Stimulated activated CD8-positive, alpha-beta memory T cell treated with anti-CD3 and anti-CD28 coated beads, Interleukin-7, amount 100 ng/mL, for 1 hour (primary cell): ENCODE data around the gene LYZL4.

ENCODE experiments used
- DNase-seq, 2 donors: peaks; one replicate each; pipeline ENCODE4 v3.0.0-alpha.2; 2020; ENCODE audit warnings: low read depth in 2 of 2

Gene LYZL4, protein sequence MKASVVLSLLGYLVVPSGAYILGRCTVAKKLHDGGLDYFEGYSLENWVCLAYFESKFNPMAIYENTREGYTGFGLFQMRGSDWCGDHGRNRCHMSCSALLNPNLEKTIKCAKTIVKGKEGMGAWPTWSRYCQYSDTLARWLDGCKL

DNA sequence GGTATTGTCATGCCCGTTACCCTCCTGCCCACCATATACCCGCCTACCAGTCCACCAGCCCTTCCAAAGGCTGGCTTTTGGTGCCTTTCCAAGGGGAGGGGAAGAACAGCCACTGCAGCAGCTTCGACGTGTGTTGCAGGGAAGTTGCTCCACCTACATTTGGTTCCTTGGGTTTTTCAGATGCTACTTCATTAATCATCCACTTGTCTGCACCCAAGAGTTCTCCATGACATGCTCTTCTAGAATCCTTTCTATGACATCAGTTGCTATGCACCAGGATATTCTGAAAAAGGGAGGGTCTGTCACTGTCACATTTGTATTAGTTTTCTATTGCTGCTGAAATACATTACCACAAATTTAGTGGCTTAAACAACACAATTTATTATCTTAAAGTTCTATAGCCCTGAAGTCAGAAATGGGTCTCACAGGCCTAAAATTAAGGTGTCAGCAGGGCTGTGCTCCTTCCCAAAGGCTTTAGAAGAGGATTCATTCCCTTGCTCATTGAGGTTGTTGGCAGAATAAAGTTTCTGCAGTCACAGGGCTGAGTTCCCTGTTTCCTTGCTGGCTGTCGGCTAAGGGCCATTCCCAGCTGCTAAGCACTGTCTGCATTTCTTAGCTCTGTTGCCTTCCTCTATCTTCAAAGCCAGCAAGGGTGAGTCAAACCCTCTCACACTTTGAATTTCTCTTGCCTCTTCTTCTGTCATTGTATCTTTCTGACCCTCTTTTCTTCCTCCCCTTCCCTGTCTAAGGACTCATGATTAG is at the start of gene LYZL4:
Gene LYZL4 (minus strand): TSS at position 241 of the 762 bp plus-strand sequence. CDS start 3,359 bp downstream, outside the sequence.
- no peak for DNase-seq

DNA sequence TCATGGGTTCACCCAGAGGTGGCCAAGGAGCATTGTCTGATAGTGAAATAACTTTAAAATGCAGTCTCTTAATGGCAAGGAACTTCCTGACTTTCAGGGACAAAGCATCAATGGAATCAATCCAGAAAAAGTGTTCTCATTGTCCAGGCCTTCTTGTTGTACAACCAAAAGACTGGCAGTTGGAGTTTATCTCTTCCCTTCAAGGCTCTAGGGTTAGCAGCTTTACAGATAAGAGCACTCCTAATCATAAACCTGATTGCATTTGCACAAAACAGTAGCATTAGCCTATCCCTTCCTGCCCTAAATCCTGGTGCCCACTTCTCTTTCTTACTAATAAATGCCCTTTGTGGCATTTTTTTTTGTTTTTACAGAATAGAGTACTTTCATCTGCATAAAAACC is 48.7 kb upstream of the LYZL4 start:
- no peak for DNase-seq

DNA sequence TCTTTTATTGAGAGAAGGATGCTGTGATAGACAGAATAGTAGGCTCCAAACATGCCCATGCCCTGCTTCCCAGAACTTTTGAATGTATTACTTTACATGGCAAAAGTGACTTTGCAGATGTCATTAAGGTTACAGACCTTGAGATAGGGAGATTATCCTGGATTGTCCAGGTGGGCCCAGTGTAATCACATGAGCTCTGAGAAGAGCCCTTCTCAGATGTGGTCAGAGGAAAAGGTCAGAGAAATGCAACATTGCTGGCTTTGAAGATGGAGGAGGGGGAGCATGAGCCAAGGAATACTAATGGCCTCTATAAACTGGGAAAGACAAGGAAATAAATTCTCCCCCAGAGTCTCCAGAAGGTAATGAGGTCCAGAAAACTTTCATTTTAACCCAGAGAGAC is 45.8 kb upstream of the LYZL4 start:
- no peak for DNase-seq

DNA sequence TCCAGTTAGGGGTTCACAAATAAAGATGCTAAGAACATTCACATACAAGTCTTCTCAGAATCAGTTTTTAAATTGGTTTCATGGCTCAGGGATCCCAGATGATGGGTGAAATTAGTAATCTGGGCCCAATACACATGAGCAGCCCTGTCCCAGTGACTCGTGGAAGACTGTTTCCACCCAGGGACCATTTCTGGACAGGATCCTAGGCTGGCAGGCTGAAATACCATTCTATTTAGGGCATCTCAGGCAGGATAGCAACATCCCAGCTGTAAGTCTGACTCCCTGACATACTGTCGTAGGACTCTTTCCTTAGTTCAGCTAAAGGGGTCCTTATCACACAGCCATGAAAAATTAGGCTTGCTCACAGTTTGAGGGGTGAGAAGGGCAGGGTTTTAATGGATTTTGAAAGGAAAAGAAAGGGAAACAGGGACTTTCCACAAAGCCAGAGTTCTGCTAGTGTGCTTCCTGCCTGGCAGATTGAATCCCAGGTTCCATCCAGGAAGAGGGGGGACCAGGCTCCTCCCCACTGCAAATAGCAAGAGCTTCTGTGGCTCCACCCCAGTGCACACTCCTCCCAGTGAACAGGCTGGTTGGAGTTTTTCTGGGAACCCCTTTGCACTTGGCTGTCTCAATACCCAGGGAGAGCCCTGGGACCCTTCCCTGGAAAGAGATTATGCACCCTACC is 41.3 kb upstream of the LYZL4 start:
- DNase-seq = no peak

DNA sequence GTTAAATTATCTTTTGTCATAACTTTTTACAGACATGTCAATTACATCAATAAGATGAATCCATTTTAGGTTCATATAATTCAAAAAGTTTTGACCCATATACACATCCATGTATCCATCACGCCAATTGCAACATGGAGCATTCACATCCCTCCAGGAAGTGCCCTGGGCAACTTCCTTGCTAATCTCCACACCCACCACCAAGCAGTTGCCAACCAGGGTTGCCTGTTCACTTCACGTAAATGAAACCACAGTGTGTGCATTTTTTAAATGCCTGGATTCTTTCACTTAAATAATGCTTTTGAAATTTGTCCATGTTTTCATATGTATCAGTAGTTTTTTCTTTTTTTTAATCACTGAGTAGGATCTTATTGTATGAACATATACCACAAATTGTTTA is 40.7 kb upstream of the LYZL4 start:
- no peak for DNase-seq

DNA sequence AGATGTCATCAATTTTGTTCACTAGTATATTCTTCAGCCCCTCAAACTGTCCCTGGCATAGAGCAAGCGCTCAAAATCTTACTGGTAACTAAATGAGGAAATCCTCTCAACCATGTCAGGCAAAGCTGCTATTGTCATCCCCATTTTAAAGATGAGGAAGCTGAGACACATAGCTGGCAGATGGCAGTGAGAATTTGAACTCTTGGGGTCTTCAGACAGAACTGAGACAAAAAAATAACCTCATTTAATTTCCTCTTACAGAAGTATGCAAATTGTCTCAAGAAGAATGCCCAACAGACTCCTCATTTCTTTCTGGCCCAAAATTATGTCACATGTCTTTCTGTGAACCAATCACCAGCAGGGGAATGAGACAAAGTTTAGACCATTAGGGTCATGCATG is 40.2 kb upstream of the LYZL4 start:
- DNase-seq = no peak

DNA sequence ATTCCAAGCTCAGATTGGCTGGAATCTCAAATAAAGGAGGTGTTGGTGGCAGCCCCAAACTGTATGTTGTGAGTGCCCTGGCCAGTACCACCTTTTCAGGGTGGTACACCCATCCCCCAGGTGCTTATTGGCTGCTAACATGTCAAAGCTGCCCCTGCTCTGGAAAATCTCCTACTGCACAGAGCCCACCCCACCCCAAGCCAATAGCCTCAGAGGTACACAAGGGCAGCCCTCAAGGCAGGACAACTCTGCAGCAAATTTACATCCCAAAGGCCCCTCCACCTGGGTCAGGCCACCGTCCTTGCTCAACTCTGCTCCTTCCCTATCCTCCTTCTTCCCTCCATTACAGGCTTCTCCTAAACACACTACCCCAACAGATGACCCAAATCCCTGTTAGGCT is 37.1 kb upstream of the LYZL4 start:
- DNase-seq = no peak

DNA sequence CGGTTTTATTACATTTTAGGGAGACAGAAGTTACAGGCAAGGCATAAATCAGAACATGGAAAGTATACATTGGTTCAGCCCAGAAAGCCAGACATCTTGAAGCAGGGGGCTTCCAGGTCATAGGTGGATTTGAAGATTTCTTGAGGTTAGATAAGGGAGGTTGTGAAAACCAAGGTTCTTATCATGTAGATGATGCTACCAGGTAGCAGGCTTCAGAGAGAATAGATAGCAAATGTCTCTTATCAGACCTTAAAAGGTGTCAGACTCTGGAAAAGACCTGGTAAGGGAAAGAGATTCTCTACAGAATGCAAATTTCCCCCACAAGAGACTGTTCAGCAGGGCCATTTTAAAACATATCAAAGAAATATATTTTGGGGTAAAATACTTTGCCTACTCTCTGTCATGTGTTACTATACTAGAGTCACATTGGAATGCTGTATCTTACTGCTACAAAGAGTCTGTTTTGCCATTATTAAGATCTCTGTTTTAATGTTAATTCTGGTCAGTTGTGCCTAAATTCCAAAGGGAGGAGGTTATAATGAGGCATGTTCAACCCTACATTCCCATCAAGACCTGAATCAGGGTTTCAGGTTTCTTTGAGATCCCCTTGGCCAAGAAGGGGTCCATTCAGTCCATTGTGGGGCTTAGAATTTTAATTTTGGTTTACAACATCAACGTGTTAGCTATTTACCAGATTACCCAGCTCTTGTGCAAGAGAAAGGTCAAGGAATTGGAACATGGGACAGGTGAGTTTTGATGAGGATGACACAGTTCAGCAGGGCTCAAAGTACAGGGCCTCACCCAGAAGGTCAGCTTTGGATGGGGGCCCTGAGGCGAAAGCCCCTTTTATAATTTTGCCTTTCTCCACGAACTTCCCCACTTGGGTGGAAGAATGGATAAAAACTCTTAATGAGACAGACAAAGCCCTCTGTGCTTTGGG is 36.0 kb upstream of the LYZL4 start:
- DNase-seq = no peak

DNA sequence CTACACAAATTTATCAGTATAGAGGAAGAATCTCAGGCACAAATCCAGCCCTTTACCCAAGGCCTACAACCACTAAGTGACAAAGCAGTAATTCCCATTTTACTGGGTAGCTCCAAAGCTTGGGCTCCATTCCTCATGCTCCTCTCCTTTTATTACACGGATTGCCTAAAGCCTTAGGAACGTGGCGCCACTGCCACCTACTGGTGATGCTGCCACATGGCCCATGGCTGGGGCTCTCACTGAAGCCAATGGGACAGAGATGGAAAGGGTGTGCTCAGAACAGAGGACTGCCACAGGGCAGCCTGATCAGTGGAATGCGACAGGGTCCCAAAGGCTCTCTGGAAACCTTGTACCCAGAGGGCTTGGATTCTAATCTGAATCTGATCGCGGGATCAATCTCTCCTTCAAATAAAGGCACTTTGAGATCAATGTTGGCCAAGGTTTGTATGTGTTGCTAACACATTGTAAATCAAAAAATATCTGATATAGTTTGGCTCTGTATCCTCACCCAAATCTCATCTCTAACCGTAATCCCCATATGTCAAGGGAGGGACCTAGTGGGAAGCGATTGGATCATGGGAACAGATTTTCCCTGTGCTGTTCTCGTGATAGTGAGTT is 33.5 kb upstream of the LYZL4 start:
- DNase-seq = peak; percentile 59 to 69

DNA sequence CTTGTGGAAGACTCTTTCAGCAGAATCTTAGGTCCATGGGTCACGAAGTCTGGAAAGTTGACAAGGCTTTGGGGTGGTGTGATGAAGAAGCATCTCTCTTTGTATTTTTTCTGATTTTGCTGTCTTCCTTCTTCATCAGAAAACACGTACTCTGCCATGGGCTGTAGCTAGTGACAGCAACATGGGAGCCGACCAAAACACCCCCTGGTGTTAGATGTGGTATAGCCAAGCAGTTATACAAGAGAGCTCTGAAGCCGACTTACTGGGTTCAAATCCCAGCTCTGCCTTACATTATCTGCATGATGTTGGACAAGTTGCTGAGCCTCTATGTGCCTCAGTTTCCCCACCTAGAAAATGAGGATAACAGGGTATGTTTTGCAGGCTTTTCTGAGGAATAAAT is 32.9 kb upstream of the LYZL4 start:
- no peak for DNase-seq

DNA sequence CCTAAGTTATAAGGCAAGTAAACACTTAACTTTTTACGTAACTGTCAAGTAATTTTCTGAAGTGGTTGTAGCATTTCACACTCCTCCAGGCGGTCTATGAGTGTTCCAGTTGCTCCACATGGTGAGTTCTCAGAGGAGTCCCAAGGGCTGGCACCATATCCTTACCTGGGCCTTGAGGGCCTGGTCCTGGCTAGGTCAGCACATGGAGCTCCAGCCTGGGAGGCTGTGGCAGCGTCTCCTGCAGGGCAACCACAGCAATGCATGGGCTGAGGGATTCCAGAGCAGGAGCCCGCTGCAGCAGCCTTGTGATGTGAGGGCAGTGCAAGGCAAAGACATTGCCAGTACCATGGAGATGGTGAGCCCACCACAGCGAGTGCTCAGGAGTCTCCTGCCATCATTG is 32.2 kb upstream of the LYZL4 start:
- no peak for DNase-seq

DNA sequence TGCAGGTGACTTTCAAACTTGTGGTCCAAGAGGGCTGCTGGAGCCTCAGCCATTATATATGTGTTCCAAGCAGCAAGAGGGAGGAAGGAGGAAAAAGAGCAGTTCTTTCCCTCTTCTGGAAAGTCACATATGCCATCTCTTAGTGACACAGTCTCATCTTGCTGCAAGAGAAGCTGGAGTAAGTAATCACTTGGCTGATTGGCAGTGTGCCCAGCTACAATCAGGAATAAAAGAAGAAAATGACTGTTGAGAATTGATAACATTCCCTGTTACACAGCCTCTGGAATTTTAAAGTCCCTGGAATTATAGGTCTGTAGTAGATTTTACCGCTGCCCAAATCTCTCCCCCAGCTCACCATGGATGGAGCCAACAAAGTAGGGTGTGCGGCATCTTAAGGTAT is 31.4 kb upstream of the LYZL4 start:
- DNase-seq = no peak

DNA sequence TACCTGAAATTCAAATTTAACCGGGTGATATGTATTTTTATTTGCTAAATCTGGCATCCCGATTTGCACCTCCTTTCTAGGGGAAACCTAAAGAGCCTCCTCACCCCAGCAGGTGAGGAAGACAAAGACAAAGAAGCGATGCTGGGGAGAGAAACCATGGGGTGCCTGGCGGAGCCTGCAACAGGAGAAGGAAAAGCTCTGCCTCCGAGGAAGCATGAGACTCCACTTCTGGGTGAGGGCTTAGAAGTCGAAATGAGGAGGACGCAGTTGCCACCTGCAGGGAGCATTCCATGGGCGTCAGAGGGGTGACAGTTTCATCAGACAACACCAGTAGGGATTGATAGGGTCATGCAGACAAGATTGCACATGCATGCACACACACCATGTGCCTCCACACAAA is 30.5 kb upstream of the LYZL4 start:
- DNase-seq = no peak

DNA sequence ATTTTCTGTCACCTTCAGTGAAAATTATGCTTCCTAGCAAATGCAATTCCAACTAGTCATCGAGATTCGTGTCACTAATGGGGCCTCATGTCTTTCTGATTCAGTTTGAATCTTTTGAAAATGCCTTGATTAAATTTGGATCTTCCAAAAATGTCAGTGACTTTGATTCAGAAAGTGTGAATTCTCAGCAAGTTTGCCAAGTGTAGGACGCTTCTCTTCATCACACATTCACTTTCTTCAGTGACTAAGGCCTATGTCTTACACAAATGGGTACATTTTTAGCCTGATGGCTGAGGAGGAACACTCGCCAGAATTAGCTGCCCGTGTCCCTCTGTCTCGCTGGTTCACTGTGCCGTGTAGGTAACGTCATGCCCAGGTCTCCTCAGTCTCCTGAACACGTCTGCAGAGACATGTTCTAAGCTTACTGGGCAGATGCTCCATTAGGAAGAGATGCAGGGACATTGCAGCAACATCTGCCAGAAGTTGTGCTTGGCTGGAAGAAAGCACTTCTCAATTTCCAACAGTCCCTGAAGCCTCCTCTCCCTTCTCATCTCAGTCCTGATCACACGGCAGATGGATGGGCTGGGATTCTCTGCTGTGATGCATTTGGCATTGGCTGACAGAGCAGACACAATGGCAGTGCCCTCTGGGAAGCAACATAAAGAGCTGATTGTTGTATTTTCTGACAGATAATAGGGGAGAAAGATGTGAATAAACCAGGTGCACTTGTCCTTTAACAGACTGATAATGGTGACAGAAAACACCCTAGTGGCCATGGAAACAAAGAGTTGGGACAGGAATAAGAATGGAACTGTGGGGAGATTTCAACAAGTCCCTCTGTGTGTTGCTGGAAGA is 29.1 kb upstream of the LYZL4 start:
- DNase-seq = no peak

DNA sequence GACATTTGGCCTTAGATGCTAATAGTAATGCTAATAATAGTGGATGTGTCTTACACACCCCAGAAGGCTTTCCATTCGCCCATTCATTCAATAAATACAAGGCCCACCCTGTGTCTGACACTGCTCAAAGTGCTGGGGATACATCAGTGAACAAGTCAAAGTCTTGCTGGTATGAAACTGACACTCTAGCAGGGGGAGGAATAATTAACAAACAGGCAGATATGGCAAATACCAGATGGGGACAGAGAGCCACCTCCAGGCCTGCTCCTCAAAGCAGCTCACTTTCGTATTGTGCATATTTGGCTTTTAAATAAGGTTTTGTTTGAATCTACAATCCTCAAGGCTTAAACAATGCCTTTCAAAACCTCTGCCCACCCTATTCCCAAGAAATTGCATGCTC is 28.3 kb upstream of the LYZL4 start:
- DNase-seq = no peak

DNA sequence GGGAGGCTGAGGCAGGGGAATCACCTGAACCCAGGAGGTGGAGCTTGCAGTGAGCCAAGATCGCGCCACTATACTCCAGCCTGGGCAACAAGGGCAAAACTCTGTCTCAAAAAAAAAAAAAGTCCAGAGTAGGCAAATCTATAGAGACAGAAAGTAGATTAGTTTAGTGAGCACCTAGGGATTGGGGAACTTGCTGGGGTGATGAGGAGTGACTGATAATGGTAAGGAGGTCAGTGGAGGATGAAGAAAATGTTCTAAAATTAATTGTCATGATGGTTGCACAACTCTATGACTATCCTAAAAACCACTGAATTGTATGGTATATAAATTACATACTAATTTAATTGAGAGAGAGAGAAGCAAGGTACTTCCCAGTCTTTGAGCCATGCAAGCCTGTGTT is 27.8 kb upstream of the LYZL4 start:
- no peak for DNase-seq

DNA sequence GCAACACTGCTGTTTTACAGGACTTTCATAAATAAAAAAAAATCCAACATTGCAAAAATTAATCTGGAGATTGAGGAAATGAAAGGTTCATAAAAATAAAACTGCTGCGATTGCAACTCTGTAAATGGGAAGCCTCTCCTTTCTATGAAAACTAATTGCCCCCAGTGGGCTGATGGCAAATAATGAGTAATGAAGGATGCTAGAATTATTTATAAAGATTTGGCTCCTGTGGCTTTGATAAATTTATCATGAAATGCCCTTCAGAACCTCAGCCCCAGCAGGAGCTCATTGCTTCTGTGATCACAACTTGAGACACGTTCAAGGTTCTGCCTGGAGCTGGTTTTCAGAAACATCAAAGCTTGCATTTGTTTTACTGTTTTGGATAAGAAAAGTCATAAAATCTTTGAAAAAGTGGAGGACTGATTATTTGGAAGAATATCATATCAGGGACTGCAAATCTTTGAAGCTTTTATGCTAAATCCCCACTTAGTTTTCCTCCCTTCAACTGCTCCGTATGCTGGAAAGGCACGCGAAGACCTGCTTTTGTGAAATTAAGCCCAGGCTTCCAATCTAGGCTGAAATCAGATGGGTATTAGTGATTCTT is 24.5 kb upstream of the LYZL4 start:
- DNase-seq = no peak

DNA sequence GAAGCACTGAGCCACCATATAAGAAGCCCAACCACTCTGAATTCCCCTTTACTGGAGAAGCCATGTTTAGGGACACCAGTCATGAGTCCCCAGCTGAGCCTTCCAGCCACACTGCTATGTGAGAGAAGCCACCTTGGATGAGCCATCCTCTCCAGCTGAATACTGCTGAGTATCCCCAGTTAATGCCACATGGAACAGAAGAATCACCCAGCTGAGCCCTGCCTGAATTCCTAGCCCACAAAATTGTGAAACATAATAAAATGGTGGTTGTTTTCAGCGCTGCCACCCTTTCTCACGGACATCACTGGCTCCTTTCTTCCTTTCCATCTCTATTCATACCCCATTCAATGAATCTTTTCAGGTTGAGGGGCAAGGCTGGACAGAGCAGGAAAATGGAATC is 22.1 kb upstream of the LYZL4 start:
- DNase-seq = no peak

DNA sequence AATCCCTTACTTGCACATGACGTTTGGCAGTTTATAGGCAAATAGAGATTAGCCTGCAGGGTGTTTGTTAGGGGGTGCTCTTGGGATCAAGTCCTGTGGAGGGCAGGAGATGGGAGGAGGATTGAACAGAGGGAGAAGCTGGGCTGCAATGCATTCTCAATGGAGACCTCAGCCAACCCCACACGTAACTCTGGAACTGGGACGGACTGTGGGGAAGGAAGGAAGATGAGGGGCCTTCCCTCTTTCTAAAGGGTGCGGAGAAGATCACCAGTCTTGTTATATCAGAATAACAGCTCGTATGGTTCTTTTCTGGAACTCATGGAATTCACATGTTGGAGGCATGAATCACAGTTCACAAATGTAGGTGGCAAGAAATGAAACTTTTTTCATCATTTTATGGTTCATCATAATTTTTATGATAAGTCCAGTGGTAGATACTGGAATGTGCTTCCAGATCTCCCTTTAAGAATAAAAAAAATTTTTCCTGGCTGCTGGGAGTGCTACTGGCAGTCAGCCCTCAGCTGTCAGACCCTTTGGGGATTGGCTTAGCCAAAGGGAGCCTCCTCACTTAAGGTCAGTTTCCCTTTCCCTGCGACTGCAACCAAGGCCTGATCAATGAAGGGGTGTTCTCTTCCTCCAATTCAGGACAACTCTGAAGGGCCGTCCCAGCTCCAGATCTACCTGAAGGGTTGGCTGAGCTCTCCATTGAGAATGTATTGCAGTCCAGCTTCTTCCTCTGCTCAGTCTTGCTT is 20.5 kb upstream of the LYZL4 start:
- no peak for DNase-seq

DNA sequence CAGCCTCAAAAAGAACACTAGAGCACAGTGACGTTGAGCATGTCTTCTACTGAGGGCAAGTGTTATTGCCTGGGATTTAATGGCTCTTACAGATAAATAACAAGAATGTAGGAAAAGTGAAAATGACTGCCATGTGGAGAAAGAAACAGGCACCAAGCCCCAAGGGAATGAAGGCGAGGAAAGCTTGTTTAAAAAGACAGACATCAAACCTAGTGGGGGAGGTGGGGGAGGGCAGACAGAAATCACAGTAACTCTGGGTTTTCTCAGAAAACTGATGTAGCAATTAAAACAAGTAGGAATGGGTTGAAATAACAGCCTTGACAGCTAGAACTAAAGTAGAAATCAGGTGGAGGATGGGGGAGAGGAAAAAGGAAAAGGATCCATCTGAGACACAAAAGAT is 18.4 kb upstream of the LYZL4 start:
- DNase-seq = no peak
